GM18868 (cell line): ENCODE results near the gene MLPH.
"Not testable (repeated sequence)": the region's sequence is repeated elsewhere in the genome, so short reads cannot be mapped to it uniquely, and the experiment has no call there.

Source experiments
- ATAC-seq: cut with Tn5 transposase; IDR thresholded peaks from one replicate; pipeline ENCODE4 v1.9.1; 2021; ENCODE audit warnings: mild to moderate bottlenecking, moderate library complexity; ENCODE audit not compliant: unreplicated experiment

The MLPH gene

GRCh38 chr2:237581326-237581725, 94.3 kb downstream of the MLPH start:
- no peak for ATAC-seq

- no peak for ATAC-seq
These were observed 95.0 kb downstream of the MLPH start for GRCh38 chr2:237581751-237582746.

GRCh38 chr2:237583385-237584295, 96.6 kb downstream of the MLPH start:
- ATAC-seq, result no peak

- no peak for ATAC-seq
These were observed 98.7 kb downstream of the MLPH start for GRCh38 chr2:237585590-237586221.

- no peak for ATAC-seq
These were observed 101.1 kb downstream of the MLPH start for GRCh38 chr2:237588044-237588696.

GRCh38 chr2:237590272-237591140, 103.5 kb downstream of the MLPH start, which contains the start of gene RAB17:
Gene RAB17, minus strand, starts transcription at chr2:237590734. Its CDS starts 4,580 bp downstream, at chr2:237586154.
- ATAC-seq, result no peak

GRCh38 chr2:237591141-237591881, 104.3 kb downstream of the MLPH start:
- ATAC-seq, result no peak

- no peak for ATAC-seq
These were observed 105.5 kb downstream of the MLPH start for GRCh38 chr2:237592425-237592980.

GRCh38 chr2:237593036-237593435, 106.0 kb downstream of the MLPH start:
- no peak for ATAC-seq

GRCh38 chr2:237593596-237594320, 106.7 kb downstream of the MLPH start:
- ATAC-seq, result no peak

GRCh38 chr2:237594514-237594871, 107.4 kb downstream of the MLPH start:
- ATAC-seq, result no peak

- not testable (repeated sequence) for ATAC-seq
These were observed 108.9 kb downstream of the MLPH start for GRCh38 chr2:237595829-237596519.

- no peak for ATAC-seq
These were observed 109.6 kb downstream of the MLPH start for GRCh38 chr2:237596520-237597195.

GRCh38 chr2:237597196-237598145, 110.4 kb downstream of the MLPH start:
- no peak for ATAC-seq

GRCh38 chr2:237598468-237599208, 111.6 kb downstream of the MLPH start:
- no peak for ATAC-seq
